Suprapubic skin (tissue), 4 donors: ENCODE data around the gene EIF3C. TPM values are rescaled to one million over a fixed set of nuclear protein-coding genes. Genes with fewer than 3 reads are reported as not detected.

ENCODE experiments used
- total RNA-seq, 4 donors: library from RNA; depleted of rRNA; stranded (reverse); fragments of >200 nt; gene quantifications; one replicate each; pipeline ENCODE4 v1.1.0, GENCODE V29; 2016

EIF3C gene
- total RNA-seq, 4 donors from 2014 or later = 105 to 235 (median 181) TPM

Other genes starting within 250 kb of the EIF3C start
- gene NPIPB7, start 239.1 kb upstream of the EIF3C start, total RNA-seq = not detected
- 10 to 100 TPM; 26.0 to 62.9 (median 35.1) TPM for gene CLN3, start 219.4 kb upstream of the EIF3C start, total RNA-seq
- gene APOBR, start 216.8 kb upstream of the EIF3C start, total RNA-seq = 1 to 10 TPM in 3 of 4 donors, under 1 TPM in 1; 0.57 to 4.3 (median 1.9) TPM
- under 1 TPM in 1 of 4 donors, not detected in 3; 0.52 TPM for gene IL27, start 204.6 kb upstream of the EIF3C start, total RNA-seq
- 10 to 100 TPM; 33.0 to 64.3 (median 42.2) TPM for gene NUPR1, start 172.5 kb upstream of the EIF3C start, total RNA-seq
- 10 to 100 TPM; 20.2 to 36.1 (median 24.8) TPM for gene SGF29, start 157.5 kb upstream of the EIF3C start, total RNA-seq
- gene SULT1A2, start 114.4 kb upstream of the EIF3C start, total RNA-seq = not detected
- gene SULT1A1, start 101.4 kb upstream of the EIF3C start, total RNA-seq = 1 to 10 TPM; 1.1 to 9.4 (median 2.6) TPM
- 1 to 10 TPM in 2 of 4 donors, not detected in 2; 1.0 to 4.9 TPM for gene NPIPB8, start 73.4 kb upstream of the EIF3C start, total RNA-seq
- gene NPIPB9, start 40.3 kb downstream of the EIF3C start, total RNA-seq = 1 to 10 TPM; 3.3 to 9.5 (median 6.1) TPM
- gene ATXN2L, start 111.5 kb downstream of the EIF3C start, total RNA-seq = 100 to 1,000 TPM in 3 of 4 donors, 10 to 100 TPM in 1; 88.5 to 236 (median 148) TPM
- gene TUFM, start 134.9 kb downstream of the EIF3C start, total RNA-seq = 100 to 1,000 TPM in 3 of 4 donors, 10 to 100 TPM in 1; 83.0 to 121 (median 107) TPM
- gene SH2B1, start 152.4 kb downstream of the EIF3C start, total RNA-seq = 10 to 100 TPM; 27.9 to 47.9 (median 37.3) TPM
- gene ATP2A1, start 167.0 kb downstream of the EIF3C start, total RNA-seq = under 1 TPM in 2 of 4 donors, not detected in 2; 0.34 to 0.72 TPM
- gene RABEP2, start 213.8 kb downstream of the EIF3C start, total RNA-seq = 100 to 1,000 TPM in 1 of 4 donors, 10 to 100 TPM in 3; 66.7 to 108 (median 81.5) TPM
- gene CD19, start 220.5 kb downstream of the EIF3C start, total RNA-seq = 1 to 10 TPM in 1 of 4 donors, under 1 TPM in 1, not detected in 2; 0.47 to 2.0 TPM
- gene NFATC2IP, start 239.5 kb downstream of the EIF3C start, total RNA-seq = 10 to 100 TPM; 26.4 to 65.3 (median 35.1) TPM